GM12891 (cell line): ENCODE data around the gene ZNF846. TPM values are rescaled to one million over a fixed set of nuclear protein-coding genes. Genes with fewer than 3 reads are reported as not detected.

ENCODE experiments used
- DNase-seq: peaks from one replicate; pipeline ENCODE4 v3.0.0; 2011; ENCODE audit warnings: low spot score; ENCODE audit not compliant: insufficient read length
- FAIRE-seq: peaks from 2 replicates; lab custom pipeline; 2011; peaks lifted over from hg19 to GRCh38; lab: Jason Lieb, UNC
- PAX5 ChIP-seq: IDR thresholded peaks from 2 replicates; pipeline ENCODE4 v1.6.1; 2011; ENCODE audit warnings: low read length, moderate library complexity, mild to moderate bottlenecking; ENCODE audit not compliant: insufficient read depth, severe bottlenecking
- POLR2A ChIP-seq: IDR thresholded peaks from 2 replicates; pipeline ENCODE4 v1.6.1; 2011; ENCODE audit warnings: low read depth, low read length, control low read depth
- POLR2AphosphoS5 ChIP-seq: IDR thresholded peaks from 2 replicates; pipeline ENCODE4 v1.6.1; 2011; ENCODE audit warnings: low read depth, low read length, control low read depth
- POU2F2 ChIP-seq: IDR thresholded peaks from 2 replicates; pipeline ENCODE4 v1.6.1; 2011; ENCODE audit warnings: low read depth, mild to moderate bottlenecking, control low read depth, low read length, moderate library complexity
- SPI1 ChIP-seq: IDR thresholded peaks from 2 replicates; pipeline ENCODE4 v1.6.1; 2011; ENCODE audit warnings: low read depth, low read length, control low read depth
- TAF1 ChIP-seq: IDR thresholded peaks from 2 replicates; pipeline ENCODE4 v1.6.1; 2011; ENCODE audit warnings: low read depth, low read length, control low read depth
- polyA plus RNA-seq: library from polyadenylated mRNA; unstranded; fragments of >200 nt; gene quantifications from one replicate; pipeline ENCODE4 v1.2.1, GENCODE V29; 2012; ENCODE audit warnings: low read depth, missing spikeins, inconsistent platforms; ENCODE audit not compliant: missing spikeins

The ZNF846 gene
- polyA plus RNA-seq, result 3.2 TPM

GRCh38 chr19:9768175-9769112 lies at the start of gene ZNF846:
Gene ZNF846 (minus strand): TSS chr19:9768738. CDS start chr19:9764950, 3,788 bp downstream.
- DNase-seq (peak; percentile 93), FAIRE-seq (peak; percentile 100)
- TF ChIP-seq TAF1 (peak; percentile 74), POLR2A (peak; percentile 80), PAX5 (no peak), SPI1 (peak; percentile 52; the same call in 1 of the 2 replicates), POLR2AphosphoS5 (peak; percentile 84), POU2F2 (peak; percentile 83; the same call in 1 of the 2 replicates)

- DNase-seq (no peak), FAIRE-seq (no peak)
- TF ChIP-seq PAX5, result no peak
- no peak for TF ChIP-seq POLR2AphosphoS5
- TF ChIP-seq POLR2A, result no peak
- TF ChIP-seq TAF1, result no peak
- no peak for TF ChIP-seq SPI1
- no peak for TF ChIP-seq POU2F2
These were observed 49.7 kb upstream of the ZNF846 start for GRCh38 chr19:9818175-9818733.

- TF ChIP-seq PAX5 (no peak), SPI1 (no peak)
- DNase-seq, result no peak
- no peak for FAIRE-seq
These were observed 42.6 kb upstream of the ZNF846 start for GRCh38 chr19:9811139-9811538.

GRCh38 chr19:9808855-9809824 lies 40.6 kb upstream of the ZNF846 start:
- no peak for TF ChIP-seq SPI1
- TF ChIP-seq POLR2AphosphoS5, result no peak
- TF ChIP-seq POLR2A, result no peak

GRCh38 chr19:9806803-9807202 lies 38.3 kb upstream of the ZNF846 start:
- FAIRE-seq (no peak), DNase-seq (no peak)
- TF ChIP-seq TAF1, result no peak
- no peak for TF ChIP-seq POU2F2
- TF ChIP-seq SPI1, result no peak

More at GRCh38 chr19:9808855-9809824, 40.6 kb upstream of the ZNF846 start:
- FAIRE-seq, result no peak
- DNase-seq, result no peak

GRCh38 chr19:9801976-9802375 lies 33.4 kb upstream of the ZNF846 start:
- FAIRE-seq (no peak), DNase-seq (no peak)
- no peak for TF ChIP-seq POLR2A
- no peak for TF ChIP-seq POU2F2

GRCh38 chr19:9799162-9799561 lies 30.6 kb upstream of the ZNF846 start:
- no peak for FAIRE-seq
- no peak for DNase-seq

GRCh38 chr19:9797871-9798270 lies 29.3 kb upstream of the ZNF846 start:
- DNase-seq (no peak), FAIRE-seq (no peak)
- no peak for TF ChIP-seq SPI1
- TF ChIP-seq POU2F2, result no peak
- TF ChIP-seq TAF1, result no peak
- TF ChIP-seq POLR2AphosphoS5, result no peak
- TF ChIP-seq PAX5, result no peak
- TF ChIP-seq POLR2A, result no peak

More at GRCh38 chr19:9799162-9799561, 30.6 kb upstream of the ZNF846 start:
- TF ChIP-seq POLR2A, result no peak

- no peak for TF ChIP-seq SPI1
- TF ChIP-seq TAF1, result no peak
- TF ChIP-seq POU2F2, result no peak
- TF ChIP-seq POLR2A, result no peak
- no peak for TF ChIP-seq POLR2AphosphoS5
- TF ChIP-seq PAX5, result no peak
- DNase-seq (peak; percentile 38), FAIRE-seq (peak; percentile 94)
These were observed 27.7 kb upstream of the ZNF846 start for GRCh38 chr19:9796113-9796773.
